K562 (cell line): ENCODE measurements around the gene SLC1A2.

Experiments
- CBFB ChIP-seq: sonication (generic); formaldehyde crosslinking; IDR thresholded peaks from 2 replicates; pipeline ENCODE4 v1.4.0; 2020; ENCODE audit warnings: mild to moderate bottlenecking, missing genetic modification reagents
- CTCF ChIP-seq, 3 experiments: IDR thresholded peaks in 2 of 3; conservative IDR thresholded peaks in 1 of 3; 2 replicates each; pipeline ENCODE4 v1.5.1; 2011 to 2012; ENCODE audit warnings: low read length in 3 of 3, mild to moderate bottlenecking in 3 of 3, control low read depth in 2 of 3, improper control_type of control experiment in 1 of 3, inconsistent platforms in 1 of 3, low read depth in 1 of 3, mixed read lengths in 1 of 3, moderate library complexity in 1 of 3; ENCODE audit not compliant: insufficient read depth in 2 of 3
- EZH2 ChIP-seq: IDR thresholded peaks from 2 replicates; pipeline ENCODE4 v1.6.1; 2012; ENCODE audit warnings: low read depth, mild to moderate bottlenecking, inconsistent platforms, low read length, borderline replicate concordance
- PHB2 ChIP-seq: fragments of 450-650 bp; IDR thresholded peaks from 2 replicates; pipeline ENCODE4 v1.6.1; 2017; ENCODE audit warnings: low read depth
- ZBTB40 ChIP-seq, 2 experiments: fragments of 450-650 bp in 1 of 2; sonication (generic) in 1 of 2; formaldehyde crosslinking in 1 of 2; IDR thresholded peaks; 2 replicates each; pipeline versions ENCODE4 v1.7.1 to v1.9.0; 2016 to 2022; ENCODE audit warnings: inconsistent platforms in 1 of 2, mild to moderate bottlenecking in 1 of 2, missing genetic modification reagents in 1 of 2
- ZNF274 ChIP-seq: IDR thresholded peaks from 2 replicates; pipeline ENCODE4 v1.6.1; 2011; ENCODE audit warnings: low read depth, mild to moderate bottlenecking, low read length, moderate library complexity, borderline replicate concordance
- ZNF280B ChIP-seq: fragments of 250-450 bp; sonication (Bioruptor Pico); IDR thresholded peaks from 2 replicates; pipeline ENCODE4 v1.5.1; 2021; ENCODE audit warnings: mild to moderate bottlenecking
- TF ChIP-seq, protein P1 (sequence below): sonication (generic); formaldehyde crosslinking; IDR thresholded peaks from 2 replicates; pipeline ENCODE4 v1.8.0; 2023; ENCODE audit warnings: mild to moderate bottlenecking, missing genetic modification reagents
- TF ChIP-seq, protein P2 (sequence below), 2 experiments: fragments of 450-650 bp; formaldehyde crosslinking in 1 of 2; IDR thresholded peaks; 2 replicates each; pipeline versions ENCODE4 v1.4.0 to v1.6.1; 2014 to 2020; ENCODE audit warnings: mild to moderate bottlenecking in 2 of 2, borderline replicate concordance in 1 of 2, low read depth in 1 of 2

GRCh38 chr11:35293035-35293434, 126.3 kb downstream of the SLC1A2 start:
- no peak for TF ChIP-seq CBFB (CRISPR knock-in tag)
- no peak for TF ChIP-seq ZNF274
- no peak for TF ChIP-seq ZBTB40 (IDR thresholded peaks at IDR 0.05)
- TF ChIP-seq ZBTB40 (CRISPR knock-in tag; IDR thresholded peaks at IDR 0.05), result no peak
- no peak for TF ChIP-seq EZH2
- TF ChIP-seq CTCF (IDR thresholded peaks at IDR 0.05 in 2 of 3, conservative IDR thresholded peaks at IDR 0.05 in 1 of 3; ENCODE audit: insufficient read depth in 2 of 3, low read depth in 1 of 3, low read length in 3 of 3), result no peak
- TF ChIP-seq, protein P1, sequence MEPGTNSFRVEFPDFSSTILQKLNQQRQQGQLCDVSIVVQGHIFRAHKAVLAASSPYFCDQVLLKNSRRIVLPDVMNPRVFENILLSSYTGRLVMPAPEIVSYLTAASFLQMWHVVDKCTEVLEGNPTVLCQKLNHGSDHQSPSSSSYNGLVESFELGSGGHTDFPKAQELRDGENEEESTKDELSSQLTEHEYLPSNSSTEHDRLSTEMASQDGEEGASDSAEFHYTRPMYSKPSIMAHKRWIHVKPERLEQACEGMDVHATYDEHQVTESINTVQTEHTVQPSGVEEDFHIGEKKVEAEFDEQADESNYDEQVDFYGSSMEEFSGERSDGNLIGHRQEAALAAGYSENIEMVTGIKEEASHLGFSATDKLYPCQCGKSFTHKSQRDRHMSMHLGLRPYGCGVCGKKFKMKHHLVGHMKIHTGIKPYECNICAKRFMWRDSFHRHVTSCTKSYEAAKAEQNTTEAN, result no peak
- TF ChIP-seq, protein P2, sequence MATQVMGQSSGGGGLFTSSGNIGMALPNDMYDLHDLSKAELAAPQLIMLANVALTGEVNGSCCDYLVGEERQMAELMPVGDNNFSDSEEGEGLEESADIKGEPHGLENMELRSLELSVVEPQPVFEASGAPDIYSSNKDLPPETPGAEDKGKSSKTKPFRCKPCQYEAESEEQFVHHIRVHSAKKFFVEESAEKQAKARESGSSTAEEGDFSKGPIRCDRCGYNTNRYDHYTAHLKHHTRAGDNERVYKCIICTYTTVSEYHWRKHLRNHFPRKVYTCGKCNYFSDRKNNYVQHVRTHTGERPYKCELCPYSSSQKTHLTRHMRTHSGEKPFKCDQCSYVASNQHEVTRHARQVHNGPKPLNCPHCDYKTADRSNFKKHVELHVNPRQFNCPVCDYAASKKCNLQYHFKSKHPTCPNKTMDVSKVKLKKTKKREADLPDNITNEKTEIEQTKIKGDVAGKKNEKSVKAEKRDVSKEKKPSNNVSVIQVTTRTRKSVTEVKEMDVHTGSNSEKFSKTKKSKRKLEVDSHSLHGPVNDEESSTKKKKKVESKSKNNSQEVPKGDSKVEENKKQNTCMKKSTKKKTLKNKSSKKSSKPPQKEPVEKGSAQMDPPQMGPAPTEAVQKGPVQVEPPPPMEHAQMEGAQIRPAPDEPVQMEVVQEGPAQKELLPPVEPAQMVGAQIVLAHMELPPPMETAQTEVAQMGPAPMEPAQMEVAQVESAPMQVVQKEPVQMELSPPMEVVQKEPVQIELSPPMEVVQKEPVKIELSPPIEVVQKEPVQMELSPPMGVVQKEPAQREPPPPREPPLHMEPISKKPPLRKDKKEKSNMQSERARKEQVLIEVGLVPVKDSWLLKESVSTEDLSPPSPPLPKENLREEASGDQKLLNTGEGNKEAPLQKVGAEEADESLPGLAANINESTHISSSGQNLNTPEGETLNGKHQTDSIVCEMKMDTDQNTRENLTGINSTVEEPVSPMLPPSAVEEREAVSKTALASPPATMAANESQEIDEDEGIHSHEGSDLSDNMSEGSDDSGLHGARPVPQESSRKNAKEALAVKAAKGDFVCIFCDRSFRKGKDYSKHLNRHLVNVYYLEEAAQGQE (IDR thresholded peaks at IDR 0.05; ENCODE audit: borderline replicate concordance), result no peak
- TF ChIP-seq, protein P2 (CRISPR knock-in tag; IDR thresholded peaks at IDR 0.05; ENCODE audit: low read depth), result no peak
- no peak for TF ChIP-seq PHB2
- no peak for TF ChIP-seq ZNF280B (CRISPR knock-in tag)
